Renal pelvis (tissue), 4 donors: ENCODE measurements around the gene TMEM212. TPM values are rescaled to one million over a fixed set of nuclear protein-coding genes. Genes with fewer than 3 reads are reported as not detected.
"Not testable (repeated sequence)": the region's sequence is repeated elsewhere in the genome, so short reads cannot be mapped to it uniquely, and the experiment has no call there.

ENCODE experiments used
- DNase-seq: peaks from one replicate; pipeline ENCODE4 v3.0.0-alpha.2; 2013
- polyA plus RNA-seq, 3 donors: library from polyadenylated mRNA; unstranded; fragments of 120-200 nt; gene quantifications; one replicate each; pipeline ENCODE4 v1.2.1, GENCODE V29; 2013; ENCODE audit not compliant: insufficient read length in 3 of 3

TMEM212 gene
- polyA plus RNA-seq, 3 donors = 0.06 to 0.30 (median 0.09) TPM

GRCh38 chr3:171854649-171855305 is 11.6 kb downstream of the TMEM212 start:
- DNase-seq = no peak

GRCh38 chr3:171858770-171859169 is 15.6 kb downstream of the TMEM212 start:
- DNase-seq = not testable (repeated sequence)

GRCh38 chr3:171860830-171861535 is 17.8 kb downstream of the TMEM212 start:
- DNase-seq = no peak

- DNase-seq = no peak
Observed at GRCh38 chr3:171862392-171862791, 19.2 kb downstream of the TMEM212 start.

- peak; percentile 85 for DNase-seq
Observed at GRCh38 chr3:171862993-171863521, 19.9 kb downstream of the TMEM212 start.

GRCh38 chr3:171863920-171864319 is 20.8 kb downstream of the TMEM212 start:
- no peak for DNase-seq

GRCh38 chr3:171865191-171865865 is 22.2 kb downstream of the TMEM212 start:
- DNase-seq = no peak

- DNase-seq = no peak
Observed at GRCh38 chr3:171867981-171868380, 24.8 kb downstream of the TMEM212 start.

- DNase-seq = no peak
Observed at GRCh38 chr3:171871392-171872274, 28.5 kb downstream of the TMEM212 start.

GRCh38 chr3:171873580-171873979 is 30.4 kb downstream of the TMEM212 start:
- DNase-seq = no peak

GRCh38 chr3:171874251-171874681 is 31.1 kb downstream of the TMEM212 start:
- DNase-seq = peak; percentile 82

- no peak for DNase-seq
Observed at GRCh38 chr3:171874879-171875278, 31.7 kb downstream of the TMEM212 start.

GRCh38 chr3:171875923-171876412 is 32.8 kb downstream of the TMEM212 start:
- DNase-seq = no peak

- no peak for DNase-seq
Observed at GRCh38 chr3:171876680-171877147, 33.6 kb downstream of the TMEM212 start.

GRCh38 chr3:171878461-171879225 is 35.5 kb downstream of the TMEM212 start:
- DNase-seq = no peak

GRCh38 chr3:171879472-171879871 is 36.3 kb downstream of the TMEM212 start:
- DNase-seq = no peak

- DNase-seq = no peak
Observed at GRCh38 chr3:171880101-171880870, 37.1 kb downstream of the TMEM212 start.

GRCh38 chr3:171881251-171881650 is 38.1 kb downstream of the TMEM212 start:
- DNase-seq = no peak

GRCh38 chr3:171883257-171883892 is 40.2 kb downstream of the TMEM212 start:
- no peak for DNase-seq
